ENCODE measurements around the gene EFCAB6.

Gene EFCAB6

DNA sequence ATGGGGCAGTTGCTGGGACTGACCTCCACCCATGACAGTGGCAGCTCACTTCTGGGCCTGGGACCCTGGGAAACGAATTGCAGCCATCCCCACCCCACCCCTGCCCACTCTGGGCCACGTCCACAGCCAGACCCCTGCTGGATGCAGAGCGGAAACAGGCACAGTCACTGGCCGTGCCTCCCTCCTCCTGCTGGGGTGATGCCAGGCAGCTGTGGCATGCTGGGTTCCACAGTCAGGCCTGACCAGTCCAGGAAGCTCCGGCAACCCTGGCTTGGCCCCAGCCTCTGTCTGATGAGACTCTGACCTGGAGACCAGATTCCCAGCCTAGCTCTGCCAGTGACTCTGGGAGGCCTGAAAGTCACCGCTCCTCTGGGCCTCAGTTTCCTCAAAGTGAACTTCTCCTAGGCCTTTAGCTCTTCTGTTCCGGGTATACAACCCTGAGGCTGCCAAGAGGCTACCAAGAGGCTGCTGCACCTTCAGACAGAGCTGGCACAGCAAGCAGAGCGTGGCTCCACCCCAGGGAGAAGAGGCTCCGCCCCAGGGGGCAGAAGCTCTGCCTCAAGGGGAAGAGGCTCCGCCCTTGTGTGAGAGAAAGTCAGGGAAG, 41.3 kb upstream of the EFCAB6 start:
- DNase-seq (ENCODE audit: insufficient read length, low spot score) (no peak), FAIRE-seq (no peak)

DNA sequence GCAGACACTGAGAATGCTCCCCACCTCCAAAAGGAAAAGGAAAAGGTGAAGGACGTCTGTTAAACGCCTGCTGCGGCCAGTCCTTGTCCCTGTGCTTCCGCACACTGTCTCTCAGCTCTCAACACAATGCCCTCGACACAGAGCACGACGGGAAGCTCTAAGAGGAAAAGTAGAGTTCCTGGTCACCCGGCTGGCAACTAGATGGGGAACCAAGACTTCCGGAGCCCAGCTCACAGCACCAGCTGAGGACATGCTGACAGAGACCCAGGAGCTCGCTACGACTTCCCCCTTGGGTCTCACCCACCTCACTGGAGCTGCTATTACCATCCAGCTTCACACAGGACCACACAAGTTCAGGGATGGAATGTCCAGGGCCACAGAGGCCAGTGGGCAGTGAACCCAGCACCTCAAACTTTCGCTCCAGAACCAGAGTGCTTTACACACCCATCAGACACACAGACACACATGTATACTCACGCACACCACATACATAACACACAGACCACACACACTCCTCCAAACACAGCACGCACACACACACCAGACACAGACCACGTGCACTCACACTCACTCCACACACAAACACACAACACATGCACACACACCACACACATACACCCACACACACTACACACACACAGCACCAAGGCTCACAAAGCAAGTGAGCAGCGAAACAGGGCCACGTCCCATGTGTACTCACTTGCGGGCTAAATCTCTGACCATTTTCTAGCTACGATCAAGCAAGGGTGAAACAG, 40.6 kb upstream of the EFCAB6 start:
- FAIRE-seq (no peak), DNase-seq (ENCODE audit: insufficient read length, low spot score) (no peak)
- TF ChIP-seq POLR2A (IDR thresholded peaks at IDR 0.05; ENCODE audit: low read depth, low read length) = no peak

More for the DNA sequence above, 41.3 kb upstream of the EFCAB6 start:
- no peak for TF ChIP-seq POLR2A (IDR thresholded peaks at IDR 0.05; ENCODE audit: low read depth, low read length)

GRCh38 chr22:43851979-43852307, 39.8 kb upstream of the EFCAB6 start:
- no peak for FAIRE-seq
- TF ChIP-seq POLR2A (IDR thresholded peaks at IDR 0.05; ENCODE audit: low read depth, low read length) = no peak
- DNase-seq (ENCODE audit: insufficient read length, low spot score) = no peak

DNA sequence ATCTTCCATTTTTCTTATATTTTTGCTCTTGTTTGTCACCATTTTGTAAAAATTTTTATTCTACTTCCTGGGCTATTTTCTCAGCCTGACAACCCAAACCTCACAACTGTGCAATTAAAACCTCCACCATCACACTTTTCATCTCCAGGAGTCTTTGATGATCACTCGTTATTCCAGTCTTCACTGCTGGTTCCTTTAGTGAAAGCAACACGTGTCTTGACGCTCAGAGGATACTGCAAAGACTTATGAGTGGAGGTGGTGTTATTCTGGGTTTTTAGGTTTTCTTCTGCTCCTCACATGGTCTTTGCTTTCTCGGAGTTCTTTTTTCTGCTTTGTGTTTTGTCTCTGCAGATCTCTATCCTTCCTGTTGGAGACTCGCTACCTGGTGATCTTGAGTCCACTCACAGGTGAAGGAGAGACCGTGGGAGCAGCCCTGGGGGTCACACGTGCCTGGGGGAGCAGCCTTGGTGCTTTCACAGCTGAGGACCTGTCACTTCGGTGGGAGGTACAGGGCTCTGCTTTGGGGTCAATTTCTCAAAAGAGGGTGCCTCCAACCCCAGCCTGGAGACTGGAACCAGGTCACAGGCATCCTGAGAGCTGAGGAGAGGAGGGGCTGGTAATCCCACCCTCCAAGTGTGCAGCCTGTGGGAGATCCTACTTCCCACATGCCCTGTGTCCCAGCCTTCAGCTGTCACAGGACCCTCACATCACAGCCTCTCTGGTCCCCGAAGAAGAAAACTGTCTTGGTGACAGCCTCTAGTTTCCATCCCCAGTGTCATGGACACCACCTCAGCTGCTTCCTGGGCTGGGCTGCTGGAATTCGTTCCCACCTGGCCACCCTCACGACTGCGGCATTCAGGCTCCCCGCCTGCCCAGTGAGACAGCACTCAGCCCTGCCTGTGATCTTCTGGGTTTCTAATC, 39.2 kb upstream of the EFCAB6 start:
- no peak for DNase-seq (ENCODE audit: insufficient read length, low spot score)
- FAIRE-seq = no peak
- no peak for TF ChIP-seq POLR2A (IDR thresholded peaks at IDR 0.05; ENCODE audit: low read depth, low read length)

DNA sequence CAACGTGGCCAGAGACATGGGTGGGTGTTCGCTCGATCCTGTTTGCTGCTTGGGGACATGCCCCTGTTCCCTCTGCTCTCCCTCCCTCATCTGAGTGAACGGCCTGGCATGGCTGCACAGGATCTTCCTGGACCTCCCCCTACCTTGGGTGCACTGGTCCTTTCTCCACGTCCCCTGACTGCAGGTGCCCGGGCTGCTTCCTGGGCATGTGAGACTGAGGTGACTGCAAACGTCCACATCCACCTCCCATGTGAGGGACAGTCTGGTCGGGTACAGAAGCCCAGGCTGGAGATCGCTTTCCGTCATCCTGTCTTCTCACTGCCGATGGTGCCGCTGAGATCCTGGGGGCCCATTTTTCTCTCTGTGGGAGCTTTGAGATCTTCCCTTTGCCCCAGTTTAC, 38.4 kb upstream of the EFCAB6 start:
- DNase-seq (ENCODE audit: insufficient read length, low spot score) (no peak), FAIRE-seq (no peak)
- no peak for TF ChIP-seq POLR2A (IDR thresholded peaks at IDR 0.05; ENCODE audit: low read depth, low read length)

DNA sequence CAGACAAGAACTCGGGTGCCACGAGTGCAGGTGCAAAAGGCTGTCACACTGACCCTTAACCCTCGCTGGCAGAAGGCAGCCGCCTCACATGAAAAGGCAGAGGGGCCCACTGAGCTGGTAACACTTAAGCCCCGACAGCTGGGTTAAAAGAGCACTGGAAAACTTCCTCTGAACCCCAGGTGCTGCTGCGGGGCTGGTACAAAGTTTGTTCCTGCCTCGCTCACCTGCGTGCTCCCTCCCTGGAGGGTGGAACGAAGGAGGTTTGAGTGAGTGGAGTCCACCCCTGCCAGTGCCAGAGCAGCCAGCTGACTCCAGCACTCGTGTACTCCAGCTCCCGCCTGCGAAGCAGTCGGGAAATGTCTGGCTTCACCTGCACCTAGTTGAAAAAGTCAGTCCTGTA, 37.6 kb upstream of the EFCAB6 start:
- DNase-seq (ENCODE audit: insufficient read length, low spot score) = no peak
- FAIRE-seq = no peak
- TF ChIP-seq POLR2A (IDR thresholded peaks at IDR 0.05; ENCODE audit: low read depth, low read length) = no peak

- no peak for TF ChIP-seq POLR2A (IDR thresholded peaks at IDR 0.05; ENCODE audit: low read depth, low read length)
- DNase-seq (ENCODE audit: insufficient read length, low spot score) = no peak
Measured at GRCh38 chr22:43848366-43849171, 36.5 kb upstream of the EFCAB6 start.

GRCh38 chr22:43847376-43848289, 35.5 kb upstream of the EFCAB6 start:
- no peak for TF ChIP-seq POLR2A (IDR thresholded peaks at IDR 0.05; ENCODE audit: low read depth, low read length)
- FAIRE-seq (no peak), DNase-seq (ENCODE audit: insufficient read length, low spot score) (no peak)

More at GRCh38 chr22:43848366-43849171, 36.5 kb upstream of the EFCAB6 start:
- no peak for FAIRE-seq

GRCh38 chr22:43846966-43847365, 34.9 kb upstream of the EFCAB6 start:
- DNase-seq (ENCODE audit: insufficient read length, low spot score) = no peak
- TF ChIP-seq POLR2A (IDR thresholded peaks at IDR 0.05; ENCODE audit: low read depth, low read length) = no peak
- no peak for FAIRE-seq

DNA sequence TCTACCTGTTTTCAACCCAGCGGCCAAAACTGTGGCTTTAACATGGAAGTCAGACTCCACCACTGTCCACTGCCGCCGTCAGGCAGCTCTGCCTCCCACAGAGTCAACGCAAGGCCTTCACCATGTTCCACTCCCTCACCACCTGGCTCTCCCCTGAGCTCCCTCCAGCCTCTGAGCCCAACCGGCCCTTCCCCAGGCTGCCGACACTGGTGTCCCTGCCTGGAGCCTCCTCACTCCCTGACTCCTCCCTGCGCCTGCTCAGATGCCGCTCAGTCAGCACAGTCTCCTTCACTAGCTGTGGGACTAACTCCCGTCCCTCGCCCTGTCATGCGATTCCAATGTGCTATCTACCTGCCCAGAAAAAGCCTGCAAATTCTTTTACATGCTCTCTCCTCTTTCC, 33.9 kb upstream of the EFCAB6 start:
- no peak for DNase-seq (ENCODE audit: insufficient read length, low spot score)
- TF ChIP-seq POLR2A (IDR thresholded peaks at IDR 0.05; ENCODE audit: low read depth, low read length) = no peak
- no peak for FAIRE-seq

- TF ChIP-seq POLR2A (IDR thresholded peaks at IDR 0.05; ENCODE audit: low read depth, low read length) = no peak
- FAIRE-seq = no peak
- DNase-seq (ENCODE audit: insufficient read length, low spot score) = no peak
Measured at GRCh38 chr22:43844560-43845545, 32.7 kb upstream of the EFCAB6 start.
